GM19372 (cell line): ENCODE data around the gene STEAP1.
"Not testable (repeated sequence)": the region's sequence is repeated elsewhere in the genome, so short reads cannot be mapped to it uniquely, and the experiment has no call there.

ENCODE experiments used
- ATAC-seq: cut with Tn5 transposase; IDR thresholded peaks from one replicate; pipeline ENCODE4 v1.9.1; 2021; ENCODE audit warnings: mild to moderate bottlenecking, low read depth, moderate library complexity; ENCODE audit not compliant: unreplicated experiment

Gene STEAP1

DNA sequence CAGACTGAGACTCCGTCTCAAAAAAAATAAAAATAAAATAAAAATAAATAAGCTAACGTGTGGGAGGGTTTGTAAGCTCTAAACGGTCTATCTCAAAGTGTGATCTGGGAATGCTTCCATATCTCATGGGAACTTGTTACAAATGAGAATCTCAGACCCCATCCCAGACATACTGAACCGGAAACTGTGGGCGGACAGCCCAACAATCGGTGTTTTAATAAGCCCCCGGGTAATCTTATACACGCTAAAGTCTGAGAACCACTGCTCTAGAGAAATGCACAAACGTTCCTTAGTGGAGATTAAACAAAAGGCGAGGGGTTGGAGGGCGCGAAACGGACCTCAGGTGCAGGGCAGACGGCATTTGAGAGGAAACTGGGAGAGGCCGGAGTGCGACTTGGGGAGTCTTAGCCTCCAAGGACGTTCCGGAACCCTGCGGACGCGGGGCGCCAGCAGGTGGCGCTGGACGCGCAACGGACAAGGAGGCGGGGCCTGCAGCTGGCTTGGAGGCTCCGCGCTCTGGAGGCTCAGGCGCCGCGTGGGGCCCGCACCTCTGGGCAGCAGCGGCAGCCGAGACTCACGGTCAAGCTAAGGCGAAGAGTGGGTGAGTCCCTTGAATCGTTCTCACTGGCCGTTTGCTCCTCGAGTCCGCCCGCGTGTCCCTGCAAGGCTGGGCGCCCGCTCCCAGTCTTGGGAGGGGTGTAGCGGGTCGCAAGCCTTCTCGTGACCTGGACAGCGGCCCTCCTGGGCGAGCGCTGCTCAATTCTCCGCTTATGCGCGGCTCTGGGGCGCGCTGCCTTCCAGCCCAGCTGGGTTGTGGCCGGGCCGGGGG is at the start of gene STEAP1:
STEAP1 (plus strand) TSS at position 527 of the 829 bp plus-strand sequence. CDS start 5,320 bp downstream, outside the sequence.
- ATAC-seq: peak; percentile 94

GRCh38 chr7:90114972-90115371 is 39.3 kb upstream of the STEAP1 start:
- not testable (repeated sequence) for ATAC-seq

DNA sequence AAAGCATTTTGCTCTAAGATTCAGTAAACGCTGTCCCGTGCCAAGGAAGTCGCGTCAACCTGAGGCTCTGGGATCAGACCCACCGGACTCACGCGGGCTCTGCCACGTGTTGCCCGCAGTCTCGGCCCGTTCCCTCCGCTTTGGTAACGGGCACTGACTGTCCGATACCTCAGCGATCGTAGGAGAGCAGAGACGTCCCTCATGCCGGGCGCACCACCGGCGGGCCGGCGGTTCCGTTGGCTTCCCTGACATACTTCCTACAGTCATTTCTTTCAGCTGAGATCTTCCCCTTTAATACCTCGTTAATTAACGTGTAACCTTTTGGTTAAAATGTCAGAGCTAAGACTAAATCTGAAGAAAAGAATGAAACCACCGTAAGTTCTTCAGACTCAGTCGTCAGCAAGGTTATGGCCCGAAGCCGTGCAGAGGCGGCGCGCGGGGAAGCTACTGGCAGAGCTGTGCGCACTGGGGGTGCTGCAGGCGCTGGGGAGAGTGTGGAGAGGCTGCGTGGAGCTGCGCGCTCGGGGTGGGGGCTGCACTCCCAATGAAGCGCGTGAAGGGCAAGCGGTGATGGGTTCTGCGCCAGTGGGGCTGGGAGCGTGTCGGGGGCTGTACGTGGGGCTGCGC is 35.6 kb upstream of the STEAP1 start:
- ATAC-seq: not testable (repeated sequence)

DNA sequence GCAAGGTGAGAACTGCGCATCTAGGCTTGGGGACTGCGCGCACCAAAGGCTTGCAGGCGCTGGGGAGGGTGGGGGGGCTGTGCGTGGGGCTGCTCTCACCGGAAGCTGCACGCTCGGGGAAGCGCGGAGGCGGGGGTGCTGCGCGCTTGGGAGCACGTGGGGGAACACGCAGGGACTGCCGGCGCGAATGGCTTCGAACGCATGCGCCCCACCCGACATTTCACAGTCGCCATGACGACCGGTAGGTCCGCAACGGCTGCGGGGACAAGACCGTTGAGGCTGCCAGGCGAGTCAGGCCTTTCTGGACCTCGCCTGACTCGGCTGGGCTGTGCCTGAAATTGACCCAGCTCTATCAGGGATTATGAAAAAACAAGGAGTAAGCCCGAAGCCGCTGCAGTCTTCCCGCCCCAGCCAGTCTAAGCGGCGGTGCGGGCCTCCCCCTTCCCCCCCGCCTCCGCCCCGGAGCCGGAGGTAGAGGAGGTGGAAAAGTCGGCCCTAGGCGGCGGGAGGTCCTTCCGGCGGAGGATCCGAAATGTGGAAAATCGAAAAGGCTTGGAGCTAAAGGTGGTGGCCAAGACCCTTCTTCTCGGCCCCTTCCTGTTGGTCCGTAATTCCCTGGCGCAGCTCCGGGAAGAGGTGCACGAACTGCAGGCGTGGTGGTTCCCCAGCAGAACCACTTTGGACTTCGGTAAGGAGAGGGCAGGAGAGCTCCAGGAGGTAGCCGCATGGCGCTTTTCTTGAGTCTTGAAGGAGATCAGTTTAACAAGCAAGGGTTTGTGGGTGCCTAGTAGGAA is 34.9 kb upstream of the STEAP1 start:
- no peak for ATAC-seq

DNA sequence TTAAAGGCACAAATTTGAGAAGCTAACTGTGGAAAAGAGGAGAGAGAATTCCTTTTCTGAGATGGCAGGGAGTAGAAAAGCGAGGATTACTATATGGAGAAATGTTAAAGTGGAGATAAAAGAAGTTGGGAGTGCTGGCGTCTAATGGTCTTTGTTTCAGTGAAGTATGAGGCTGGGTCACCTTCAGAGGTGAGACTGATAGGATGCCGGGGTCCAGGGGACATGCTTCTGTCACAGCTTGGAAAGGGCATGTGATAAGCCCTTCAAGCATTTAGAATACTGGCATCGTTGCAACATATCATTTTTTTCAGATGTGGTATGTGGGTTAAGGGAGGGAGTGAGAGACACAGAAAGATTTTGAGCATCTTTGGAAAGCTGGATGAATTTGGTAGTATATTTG is 34.1 kb upstream of the STEAP1 start:
- ATAC-seq: not testable (repeated sequence)

DNA sequence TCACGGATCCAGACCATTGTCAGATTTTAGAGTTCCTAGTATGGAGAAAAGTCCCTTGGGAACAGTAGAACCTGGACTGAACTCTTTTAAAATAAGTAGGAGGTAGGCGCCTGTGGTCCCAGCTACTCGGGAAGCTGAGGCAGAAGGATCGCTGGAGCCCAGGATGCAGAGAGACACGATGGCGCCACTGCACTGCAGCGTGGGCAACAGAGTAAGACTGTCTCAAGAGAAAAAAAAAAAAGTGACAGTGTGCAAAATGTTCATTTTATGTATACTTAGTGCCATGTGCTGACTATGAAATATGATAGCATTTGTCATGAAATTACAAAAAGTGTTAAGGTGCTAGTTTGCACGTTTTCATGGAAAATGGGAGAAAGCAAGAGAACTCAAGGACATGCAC is 22.5 kb upstream of the STEAP1 start:
- not testable (repeated sequence) for ATAC-seq

- ATAC-seq: not testable (repeated sequence)
Observed at GRCh38 chr7:90147079-90147960, 6.9 kb upstream of the STEAP1 start.

- not testable (repeated sequence) for ATAC-seq
Observed at GRCh38 chr7:90149428-90149827, 4.8 kb upstream of the STEAP1 start.

- not testable (repeated sequence) for ATAC-seq
Observed at GRCh38 chr7:90151884-90152283, 2.4 kb upstream of the STEAP1 start.

- ATAC-seq: not testable (repeated sequence)
Observed at GRCh38 chr7:90152642-90153253, 1.5 kb upstream of the STEAP1 start.

DNA sequence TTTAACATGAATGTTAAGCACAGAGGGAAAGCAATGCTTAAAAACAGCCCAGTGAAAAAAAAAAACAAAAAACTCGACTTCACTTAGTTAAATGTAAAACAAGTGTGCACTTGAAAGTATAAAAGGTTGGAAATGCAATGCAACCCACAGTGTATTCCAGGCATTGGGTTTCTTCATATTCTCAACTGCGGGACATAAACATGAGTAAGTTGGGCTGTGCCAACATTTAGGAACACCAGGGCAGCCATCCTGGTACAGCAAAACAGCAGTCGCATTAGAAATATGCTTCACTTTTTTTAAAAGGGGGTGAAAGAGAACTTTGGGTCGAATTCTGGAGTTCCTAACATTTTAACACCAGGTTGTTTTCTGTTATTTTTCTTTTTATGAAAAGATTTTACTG is 937 bp downstream of the STEAP1 start:
- ATAC-seq: no peak

- not testable (repeated sequence) for ATAC-seq
Observed at GRCh38 chr7:90157331-90157730, 3.1 kb downstream of the STEAP1 start.

- not testable (repeated sequence) for ATAC-seq
Observed at GRCh38 chr7:90157761-90158350, 3.6 kb downstream of the STEAP1 start.

- ATAC-seq: no peak
Observed at GRCh38 chr7:90163534-90163933, 9.3 kb downstream of the STEAP1 start.

DNA sequence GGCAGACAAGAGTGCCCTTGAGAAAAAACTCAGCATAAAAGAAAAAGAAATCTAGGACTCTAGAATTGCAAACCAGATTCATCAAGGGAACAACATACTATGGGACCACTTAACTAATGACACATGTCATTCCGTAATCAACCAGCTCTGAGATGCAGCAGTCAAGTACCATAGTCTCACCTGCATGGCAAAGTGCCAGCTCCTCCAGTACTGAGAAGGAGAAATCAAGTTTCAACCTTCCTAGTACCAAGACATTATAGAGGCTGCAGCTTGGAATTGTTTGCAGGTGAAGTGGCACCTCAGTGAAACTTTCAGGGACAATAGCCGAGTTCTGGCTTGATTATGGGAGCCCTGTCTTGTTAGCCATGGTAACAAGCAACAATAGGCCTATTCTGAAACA is 11.5 kb downstream of the STEAP1 start:
- no peak for ATAC-seq

- no peak for ATAC-seq
Observed at GRCh38 chr7:90166153-90166552, 11.9 kb downstream of the STEAP1 start.

GRCh38 chr7:90167361-90167760 is 13.1 kb downstream of the STEAP1 start:
- no peak for ATAC-seq

- ATAC-seq: no peak
Observed at GRCh38 chr7:90169891-90170290, 15.6 kb downstream of the STEAP1 start.

- no peak for ATAC-seq
Observed at GRCh38 chr7:90172121-90172520, 17.9 kb downstream of the STEAP1 start.
